H1 (cell line): ENCODE data around the gene TEAD1. TPM values are rescaled to one million over a fixed set of nuclear protein-coding genes. Genes with fewer than 3 reads are reported as not detected.

Experiments
- CTCF ChIA-PET: fragments of 300-600 bp; sonication (Branson Sonifier 250); formaldehyde crosslinking; loops from one replicate; lab custom pipeline; 2021; ENCODE audit not compliant: partially characterized antibody; lab: Charles Lee
- POLR2A ChIA-PET: fragments of 300-600 bp; sonication (Branson Sonifier 250); formaldehyde crosslinking; loops from one replicate; lab custom pipeline; 2021; ENCODE audit warnings: inconsistent platforms; ENCODE audit not compliant: partially characterized antibody; lab: Charles Lee
- DNase-seq, 2 experiments: peaks; one replicate each; pipeline versions ENCODE4 v3.0.0 to v3.0.0-alpha.2; 2010 to 2022; ENCODE audit warnings: low spot score in 2 of 2, low read depth in 1 of 2, mixed read lengths in 1 of 2
- FAIRE-seq: peaks from 2 replicates; lab custom pipeline; 2011; peaks lifted over from hg19 to GRCh38; lab: Jason Lieb, UNC
- H2AFZ ChIP-seq: 2 replicates; pipeline ENCODE4 v1.8.1; 2012; ENCODE audit warnings: low read length, inconsistent platforms
- H2AK5ac ChIP-seq: 2 replicates; pipeline ENCODE4 v1.6.1; 2013; ENCODE audit warnings: low read depth, low read length
- H2BK120ac ChIP-seq: replicated peaks from 2 replicates; pipeline ENCODE3; 2013; ENCODE audit warnings: low read depth, low read length, inconsistent platforms
- H2BK12ac ChIP-seq: 2 replicates; pipeline ENCODE4 v1.6.1; 2013; ENCODE audit warnings: low read depth, low read length
- H2BK15ac ChIP-seq: 2 replicates; pipeline ENCODE4 v1.6.1; 2013; ENCODE audit warnings: low read length
- H2BK20ac ChIP-seq: 2 replicates; pipeline ENCODE4 v1.6.1; 2013; ENCODE audit warnings: low read length
- H2BK5ac ChIP-seq: 2 replicates; pipeline ENCODE4 v1.6.1; 2013; ENCODE audit warnings: low read depth, low read length
- H3K14ac ChIP-seq: 2 replicates; pipeline ENCODE4 v1.6.1; 2013; ENCODE audit warnings: inconsistent platforms; ENCODE audit not compliant: insufficient read length
- H3K18ac ChIP-seq: 2 replicates; pipeline ENCODE4 v1.6.1; 2013; ENCODE audit warnings: low read length; ENCODE audit errors: extremely low read depth
- H3K23ac ChIP-seq: 2 replicates; pipeline ENCODE4 v1.6.1; 2013; ENCODE audit warnings: inconsistent platforms; ENCODE audit not compliant: insufficient read length
- H3K23me2 ChIP-seq: 2 replicates; pipeline ENCODE4 v1.6.1; 2013; ENCODE audit warnings: low read depth, low read length
- H3K27ac ChIP-seq: 2 replicates; pipeline ENCODE4 v1.6.1; 2011; ENCODE audit warnings: low read depth, low read length, inconsistent platforms
- H3K27me3 ChIP-seq, 4 experiments: replicated peaks in 1 of 4; 1 replicate in 1 of 4; 2 replicates in 3 of 4; pipeline versions ENCODE4 v1.6.1 to v1.8.1; 2011 to 2013; ENCODE audit warnings: low read length in 3 of 4, mild to moderate bottlenecking in 3 of 4, inconsistent platforms in 2 of 4, mixed read lengths in 2 of 4, moderate library complexity in 1 of 4; ENCODE audit not compliant: control insufficient read depth in 3 of 4, insufficient read depth in 3 of 4; ENCODE audit errors: extremely low read depth in 1 of 4
- H3K36me3 ChIP-seq, 4 experiments: 2 replicates each; pipeline versions ENCODE4 v1.6.1 to v1.8.1; 2011 to 2013; ENCODE audit warnings: mild to moderate bottlenecking in 4 of 4, low read length in 3 of 4, moderate library complexity in 2 of 4, control low read depth in 1 of 4, inconsistent platforms in 1 of 4; ENCODE audit not compliant: insufficient read depth in 4 of 4, control insufficient read depth in 2 of 4
- H3K4ac ChIP-seq: replicated peaks from 2 replicates; pipeline ENCODE3; 2013; ENCODE audit warnings: low read length, low read depth, mixed read lengths, inconsistent platforms; ENCODE audit not compliant: insufficient read length
- H3K4me1 ChIP-seq, 4 experiments: replicated peaks in 1 of 4; 1 replicate in 1 of 4; 2 replicates in 3 of 4; pipeline versions ENCODE4 v1.6.1 to v1.8.1; 2011 to 2013; ENCODE audit warnings: low read length in 3 of 4, inconsistent platforms in 2 of 4, mixed read lengths in 1 of 4; ENCODE audit not compliant: insufficient read depth in 4 of 4, control insufficient read depth in 3 of 4
- H3K4me2 ChIP-seq, 2 experiments: 2 replicates each; pipeline versions ENCODE4 v1.6.1 to v1.8.1; 2011 to 2013; ENCODE audit warnings: low read depth in 2 of 2, low read length in 2 of 2, control low read depth in 1 of 2, inconsistent platforms in 1 of 2, mild to moderate bottlenecking in 1 of 2; ENCODE audit not compliant: insufficient read depth in 1 of 2
- H3K4me3 ChIP-seq, 4 experiments: fragments of 200-600, 300-600 bp in 1 of 4; sonication (generic), shearing (Covaris generic), sonication (Bioruptor Twin) in 1 of 4; 2 replicates each; pipeline versions ENCODE4 v1.5.1 to v1.8.1; 2011 to 2016; ENCODE audit warnings: low read length in 4 of 4, low read depth in 3 of 4, control low read depth in 2 of 4, inconsistent platforms in 2 of 4, mild to moderate bottlenecking in 2 of 4, mixed read lengths in 1 of 4, moderate library complexity in 1 of 4; ENCODE audit not compliant: insufficient read depth in 2 of 4; ENCODE audit errors: extremely low read depth in 1 of 4
- H3K56ac ChIP-seq: replicated peaks from 2 replicates; pipeline ENCODE3; 2013; ENCODE audit warnings: low read depth, mild to moderate bottlenecking, mixed read lengths, low read length, inconsistent platforms; ENCODE audit not compliant: insufficient read length
- H3K79me1 ChIP-seq: 2 replicates; pipeline ENCODE4 v1.6.1; 2013; ENCODE audit warnings: low read depth, low read length, control low read depth
- H3K79me2 ChIP-seq, 2 experiments: 2 replicates each; pipeline versions ENCODE4 v1.6.1 to v1.8.1; 2012 to 2013; ENCODE audit warnings: low read length in 2 of 2, mild to moderate bottlenecking in 2 of 2, inconsistent platforms in 1 of 2; ENCODE audit not compliant: insufficient read depth in 2 of 2, control insufficient read depth in 1 of 2
- H3K9ac ChIP-seq, 4 experiments: replicated peaks in 1 of 4; 1 replicate in 1 of 4; 2 replicates in 3 of 4; pipeline versions ENCODE4 v1.6.1 to v1.8.1; 2011 to 2013; ENCODE audit warnings: low read depth in 3 of 4, low read length in 3 of 4, control low read depth in 2 of 4, mild to moderate bottlenecking in 2 of 4, moderate library complexity in 2 of 4, inconsistent platforms in 1 of 4; ENCODE audit errors: extremely low read depth in 1 of 4
- H3K9me3 ChIP-seq, 2 experiments: 2 replicates each; pipeline versions ENCODE4 v1.6.1 to v1.8.1; 2012 to 2013; ENCODE audit warnings: mild to moderate bottlenecking in 2 of 2, moderate library complexity in 2 of 2, control low read depth in 1 of 2, inconsistent platforms in 1 of 2, low read depth in 1 of 2, low read length in 1 of 2, mixed read lengths in 1 of 2; ENCODE audit not compliant: insufficient read depth in 2 of 2
- H4K20me1 ChIP-seq, 2 experiments: replicated peaks in 1 of 2; 2 replicates each; pipeline versions ENCODE3 to v1.8.1; 2011 to 2013; ENCODE audit warnings: inconsistent platforms in 2 of 2, low read length in 2 of 2, mild to moderate bottlenecking in 1 of 2; ENCODE audit not compliant: insufficient read depth in 2 of 2, control insufficient read depth in 1 of 2
- H4K5ac ChIP-seq: 2 replicates; pipeline ENCODE4 v1.6.1; 2013; ENCODE audit warnings: low read length, low read depth, mixed read lengths, inconsistent platforms; ENCODE audit not compliant: insufficient read length
- H4K8ac ChIP-seq: 2 replicates; pipeline ENCODE4 v1.8.0; 2013; ENCODE audit warnings: mild to moderate bottlenecking, moderate library complexity, low read length, inconsistent platforms; ENCODE audit not compliant: insufficient read depth; ENCODE audit errors: extremely low read depth
- H4K91ac ChIP-seq: replicated peaks from 2 replicates; pipeline ENCODE3; 2013; ENCODE audit warnings: low read length, mixed read lengths, inconsistent platforms; ENCODE audit not compliant: insufficient read length
- WGBS, 2 experiments: shearing (Covaris generic) in 1 of 2; methylation state at CpG; one replicate each; pipeline versions ENCODE4 v1.1.6 to v1.1.7; 2013 to 2015; ENCODE audit warnings: low lambda C conversion rate in 2 of 2, mixed read lengths in 2 of 2, inconsistent platforms in 1 of 2, low coverage in 1 of 2, missing lambda C conversion rate in 1 of 2; ENCODE audit not compliant: insufficient replicate concordance in 2 of 2, insufficient coverage in 1 of 2, insufficient read length in 1 of 2; ENCODE audit errors: extremely low coverage in 1 of 2, missing lambda C conversion rate in 1 of 2; 5-methylcytosine and 5-hydroxymethylcytosine counted together
- polyA plus RNA-seq, 7 experiments: library from polyadenylated mRNA; depleted of rRNA in 3 of 7; stranded (reverse) in 5 of 7; unstranded in 2 of 7; fragments of >200 nt in 5 of 7; fragments of 200-250 nt in 2 of 7; gene quantifications; 1 replicate in 5 of 7; 2 replicates in 1 of 7; 4 replicates in 1 of 7; pipeline versions ENCODE4 v1.2.1 to v1.2.3, GENCODE V29; 2011 to 2013; ENCODE audit warnings: missing spikeins in 2 of 7, mixed read lengths in 2 of 7
- total RNA-seq: library from RNA; stranded (reverse); fragmentation: NEBNext Ultra II Directional; extraction: Animal tissue kit (Norgen Biotek cat#: 25700); gene quantifications from 2 replicates; pipeline ENCODE4 v1.2.1, GENCODE V29; 2021

Gene TEAD1
- total and polyA plus RNA-seq, 2 of the 8 experiments (the other 6 are each of a cell fraction or from before 2014, with no cell fraction given) = 15.6 to 67.4 TPM

DNA sequence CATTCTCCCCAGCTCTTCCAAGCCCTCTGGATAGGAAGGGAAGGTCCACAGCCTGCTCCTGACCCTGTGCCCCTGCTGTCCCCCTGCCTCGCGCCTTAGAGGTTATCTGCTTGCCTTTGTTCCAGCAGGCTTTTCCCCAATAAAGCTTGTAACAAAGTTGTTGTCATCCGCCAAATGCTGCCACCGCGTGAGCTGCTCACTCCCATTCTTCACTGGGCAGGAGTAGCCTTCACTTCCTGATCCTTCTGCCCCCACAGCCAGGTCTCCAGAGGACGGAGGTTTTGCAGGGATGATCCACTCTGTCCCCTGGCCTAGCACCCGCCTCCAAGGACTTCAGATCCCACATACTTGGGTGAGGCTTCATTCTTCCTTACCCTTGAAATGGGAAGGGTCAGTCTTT lies 240.9 kb downstream of the TEAD1 start:
- peak overlapping the region; percentile 18 to 37; a peak in 3 of 4 replicates for H3K4me2 ChIP-seq
- H2AFZ ChIP-seq = no peak overlapping the region
- peak overlapping the region; percentile 86 for H4K91ac ChIP-seq
- peak overlapping the region; percentile 9 for H3K56ac ChIP-seq
- ChIA-PET POLR2A (interaction anchor here (1.1 kb wide), 1 partner anchor 95 kb away, joined by 3 read pairs; no protein-coding TSS in a partner anchor), CTCF (interaction anchor here (0.6 to 2.7 kb wide), 27 partner anchors 8 to 627 kb away, joined by 3 to 13 read pairs (median 3); no protein-coding TSS in a partner anchor)
- H2BK20ac ChIP-seq = peak overlapping the region; percentile 82
- no peak overlapping the region; a peak in 2 of 7 replicates for H3K9ac ChIP-seq
- peaks cover 0 to 4% of the 10 kb centered on the region in 2 experiments; a peak in 1 of 4 replicates for H3K79me2 ChIP-seq
- no peaks in the 10 kb centered on the region for H3K9me3 ChIP-seq
- H3K4ac ChIP-seq = peak overlapping the region; percentile 83
- H4K8ac ChIP-seq = no peak overlapping the region
- no peak overlapping the region for H3K14ac ChIP-seq
- peak overlapping the region; percentile 89 for H2AK5ac ChIP-seq
- H3K27me3 ChIP-seq = no peaks in the 10 kb centered on the region
- no peaks in the 10 kb centered on the region for H3K23me2 ChIP-seq
- no peaks in the 10 kb centered on the region for H3K36me3 ChIP-seq
- no peak for FAIRE-seq
- peak overlapping the region in 1 of 4 experiments; percentile 13; a peak in 1 of 8 replicates for H3K4me3 ChIP-seq
- H4K5ac ChIP-seq = no peak overlapping the region
- peaks cover 7 to 18% (median 10%) of the 10 kb centered on the region in 4 experiments for H3K4me1 ChIP-seq
- H3K18ac ChIP-seq = peak overlapping the region; percentile 73
- H2BK120ac ChIP-seq = peak overlapping the region; percentile 47
- H2BK5ac ChIP-seq = peak overlapping the region; percentile 87; the same call in 1 of the 2 replicates
- H4K20me1 ChIP-seq = no peaks in the 10 kb centered on the region
- peak overlapping the region; percentile 85; the same call in 1 of the 2 replicates for H2BK12ac ChIP-seq
- WGBS, 2 experiments = 76% methylated on average over 7 of the region's 7 CpGs; no CpG with 5 or more reads in 1 of the 2 experiments
- H2BK15ac ChIP-seq = peak overlapping the region; percentile 85; the same call in 1 of the 2 replicates
- H3K23ac ChIP-seq = no peak overlapping the region
- DNase-seq = no peak
- H3K27ac ChIP-seq = peak overlapping the region; percentile 20; the same call in 1 of the 2 replicates
- H3K79me1 ChIP-seq = no peaks in the 10 kb centered on the region
